Astrocyte of the cerebellum (primary cell): ENCODE measurements around the gene TRPM5.

Experiments
- DNase-seq: peaks from one replicate; pipeline ENCODE4 v3.0.0-alpha.2; 2011; ENCODE audit warnings: low read depth
- H3K4me3 ChIP-seq: 2 replicates; pipeline ENCODE4 v1.5.1; 2011; ENCODE audit warnings: mild to moderate bottlenecking, low read depth, low read length, moderate library complexity
- in situ Hi-C: cut with HindIII; loops from 2 replicates; pipeline ENCODE4 v1.10.0; 2017; ENCODE audit warnings: low sequenced_read_pairs
- TF ChIP-seq, protein P1 (sequence below): IDR thresholded peaks from 2 replicates; pipeline ENCODE4 v1.5.1; 2012; ENCODE audit warnings: low read length, low read depth, moderate library complexity, mild to moderate bottlenecking; ENCODE audit errors: missing control alignments

Gene TRPM5

DNA sequence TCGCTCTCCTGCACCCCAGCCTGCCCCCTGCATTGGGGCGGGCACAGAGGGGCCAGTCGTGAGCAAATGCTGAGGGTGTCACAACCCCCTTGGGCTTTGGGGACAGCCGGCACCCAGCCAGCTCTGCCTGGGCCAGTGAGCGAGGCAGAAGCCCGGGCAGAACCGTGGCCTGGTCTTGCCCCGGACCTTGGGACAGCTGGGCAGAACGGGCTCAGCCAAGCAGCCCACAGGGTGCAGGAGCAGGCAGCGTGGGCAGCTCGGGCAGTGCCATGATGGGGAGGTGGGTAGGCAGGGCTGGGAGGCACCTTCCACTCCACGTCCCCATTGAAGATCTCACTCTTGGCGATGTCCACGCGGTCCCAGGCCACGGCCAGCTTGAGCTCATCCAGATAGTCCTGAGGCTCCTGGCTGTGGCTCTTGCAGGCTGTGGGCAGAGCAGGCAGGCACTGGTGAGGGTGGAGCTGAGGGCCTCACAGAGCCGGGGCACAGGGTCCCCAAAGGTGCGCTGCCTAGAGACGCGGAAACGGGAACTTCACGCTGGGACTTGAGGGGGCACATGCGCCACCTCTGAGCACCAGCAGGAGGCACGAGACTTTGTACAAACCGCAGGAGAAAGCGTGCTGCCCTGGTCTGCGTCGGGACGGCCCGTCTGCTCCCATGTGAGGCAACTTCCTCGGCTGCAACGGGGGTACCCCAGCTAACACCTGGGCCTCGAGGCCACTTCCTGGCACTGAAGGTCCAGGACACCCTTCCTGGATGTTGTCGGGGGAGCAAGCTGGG lies 28.5 kb downstream of the TRPM5 start:
- in situ Hi-C loops: no loop called here
- TF ChIP-seq, protein P1, sequence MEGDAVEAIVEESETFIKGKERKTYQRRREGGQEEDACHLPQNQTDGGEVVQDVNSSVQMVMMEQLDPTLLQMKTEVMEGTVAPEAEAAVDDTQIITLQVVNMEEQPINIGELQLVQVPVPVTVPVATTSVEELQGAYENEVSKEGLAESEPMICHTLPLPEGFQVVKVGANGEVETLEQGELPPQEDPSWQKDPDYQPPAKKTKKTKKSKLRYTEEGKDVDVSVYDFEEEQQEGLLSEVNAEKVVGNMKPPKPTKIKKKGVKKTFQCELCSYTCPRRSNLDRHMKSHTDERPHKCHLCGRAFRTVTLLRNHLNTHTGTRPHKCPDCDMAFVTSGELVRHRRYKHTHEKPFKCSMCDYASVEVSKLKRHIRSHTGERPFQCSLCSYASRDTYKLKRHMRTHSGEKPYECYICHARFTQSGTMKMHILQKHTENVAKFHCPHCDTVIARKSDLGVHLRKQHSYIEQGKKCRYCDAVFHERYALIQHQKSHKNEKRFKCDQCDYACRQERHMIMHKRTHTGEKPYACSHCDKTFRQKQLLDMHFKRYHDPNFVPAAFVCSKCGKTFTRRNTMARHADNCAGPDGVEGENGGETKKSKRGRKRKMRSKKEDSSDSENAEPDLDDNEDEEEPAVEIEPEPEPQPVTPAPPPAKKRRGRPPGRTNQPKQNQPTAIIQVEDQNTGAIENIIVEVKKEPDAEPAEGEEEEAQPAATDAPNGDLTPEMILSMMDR: no peak
- H3K4me3 ChIP-seq: no peak overlapping the region
- DNase-seq: no peak

DNA sequence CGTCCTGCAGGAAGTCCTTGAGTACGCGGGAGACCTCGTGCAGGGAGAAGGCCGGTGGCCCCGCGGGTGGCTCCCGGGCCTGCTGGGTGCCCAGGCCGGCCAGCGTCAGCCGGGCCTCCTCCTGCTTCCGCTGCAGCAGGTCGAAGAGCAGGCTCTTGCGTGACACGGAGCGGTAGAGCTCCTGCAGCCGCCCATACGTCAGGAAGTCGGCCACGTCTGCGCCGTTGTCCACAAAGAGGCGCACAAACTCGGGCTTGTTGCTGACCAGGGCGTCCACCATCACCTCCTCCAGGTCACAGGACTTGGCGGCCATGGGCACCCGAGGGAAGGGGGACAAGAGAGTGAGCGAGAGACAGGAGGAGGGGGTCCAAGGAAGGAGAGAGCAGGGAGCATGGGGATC lies 29.1 kb downstream of the TRPM5 start:
- no peak overlapping the region for H3K4me3 ChIP-seq
- no peak for DNase-seq
- in situ Hi-C loops: no loop called here
- TF ChIP-seq, protein P1: no peak

DNA sequence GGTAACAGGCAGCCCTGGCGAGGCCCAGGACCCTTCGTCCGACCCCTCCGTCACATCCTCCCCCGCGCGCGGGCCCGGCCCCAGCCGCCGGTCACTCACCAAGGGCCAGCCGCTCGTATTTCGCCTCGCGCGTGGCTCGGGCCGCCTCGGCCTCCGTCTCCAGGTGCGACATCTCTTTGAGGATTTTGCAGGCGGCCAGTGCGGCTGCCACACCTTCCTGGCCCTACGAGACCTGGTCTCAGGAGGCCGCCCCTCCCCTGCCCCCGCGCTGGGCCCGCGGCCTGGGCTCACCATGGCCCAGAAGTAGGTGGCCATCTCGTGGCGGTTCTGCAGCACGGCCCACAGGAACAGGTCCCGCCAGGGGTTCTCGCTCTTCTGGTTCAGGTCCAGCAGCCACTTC lies 29.7 kb downstream of the TRPM5 start:
- in situ Hi-C loops: loop anchor here (5.0 kb wide), 1 partner anchor 232 kb away; no protein-coding TSS in a partner anchor
- H3K4me3 ChIP-seq: no peak overlapping the region
- no peak for DNase-seq
- TF ChIP-seq, protein P1: no peak

DNA sequence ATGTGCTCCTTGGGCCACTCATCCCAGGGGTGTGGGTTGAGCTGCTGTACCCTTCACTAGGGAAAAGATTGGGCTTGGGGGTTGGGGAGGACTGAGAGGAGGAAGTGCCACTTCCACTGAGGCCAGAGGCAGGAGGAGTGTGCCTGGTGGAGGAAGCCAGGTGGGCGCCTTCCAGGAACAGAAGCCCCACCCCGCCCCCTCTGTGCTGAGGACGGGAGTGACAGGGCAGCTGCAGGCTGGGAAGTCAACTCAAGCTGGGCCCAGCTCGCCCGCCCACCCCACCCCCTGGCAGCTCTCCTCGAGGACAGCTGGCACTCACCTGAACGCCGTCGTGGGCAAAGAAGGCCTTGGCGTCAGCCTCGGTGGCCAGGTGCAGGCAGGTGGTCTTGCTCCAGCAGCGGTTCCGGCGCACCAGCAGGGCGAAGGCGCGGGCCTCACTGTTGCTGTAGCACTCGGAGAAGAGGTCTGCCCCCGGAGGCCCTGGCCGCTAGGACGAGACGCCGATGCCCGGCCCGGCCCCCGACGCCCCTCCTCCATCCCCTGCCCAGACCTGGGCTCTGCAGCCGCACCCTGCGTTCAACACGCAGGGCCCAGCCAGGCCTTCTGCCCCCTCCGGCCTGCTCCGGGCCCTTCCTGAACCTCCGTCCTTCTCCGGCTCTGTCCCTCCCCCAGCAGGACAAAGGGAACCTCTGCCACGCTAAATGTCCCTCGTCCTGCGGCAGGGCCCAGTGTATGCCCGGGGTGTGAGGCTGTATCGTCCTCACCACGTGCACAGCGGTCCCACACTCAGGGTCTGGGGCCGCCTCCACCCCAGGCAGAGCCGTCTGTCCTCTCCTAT lies 30.4 kb downstream of the TRPM5 start:
- TF ChIP-seq, protein P1: no peak
- DNase-seq: no peak
- no peak overlapping the region for H3K4me3 ChIP-seq
- in situ Hi-C loops: loop anchor here (5.0 kb wide), 1 partner anchor 232 kb away; no protein-coding TSS in a partner anchor

DNA sequence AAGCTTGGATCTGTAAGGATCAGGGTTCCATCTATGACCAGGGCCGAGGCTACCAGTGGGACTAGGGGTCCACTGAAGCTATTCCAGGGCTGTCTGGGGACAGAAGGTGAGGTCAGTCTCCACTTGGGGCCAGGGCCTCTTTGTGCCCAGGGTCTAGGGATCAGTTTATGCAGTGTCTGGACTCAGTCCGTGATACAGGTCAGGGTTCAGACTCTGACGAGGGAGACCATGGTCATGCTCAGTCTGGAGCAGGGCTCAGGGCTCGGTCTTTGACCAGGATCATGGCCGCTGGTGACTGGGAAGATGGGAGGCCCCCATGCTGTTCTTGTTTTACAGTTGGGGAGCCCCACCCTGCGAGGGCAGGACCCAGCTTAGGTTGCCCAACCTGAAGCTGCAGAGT lies 32.0 kb downstream of the TRPM5 start:
- TF ChIP-seq, protein P1: no peak
- in situ Hi-C loops: loop anchor here (5.0 kb wide), 1 partner anchor 230 kb away; no protein-coding TSS in a partner anchor
- no peak for DNase-seq
- H3K4me3 ChIP-seq: no peak overlapping the region

DNA sequence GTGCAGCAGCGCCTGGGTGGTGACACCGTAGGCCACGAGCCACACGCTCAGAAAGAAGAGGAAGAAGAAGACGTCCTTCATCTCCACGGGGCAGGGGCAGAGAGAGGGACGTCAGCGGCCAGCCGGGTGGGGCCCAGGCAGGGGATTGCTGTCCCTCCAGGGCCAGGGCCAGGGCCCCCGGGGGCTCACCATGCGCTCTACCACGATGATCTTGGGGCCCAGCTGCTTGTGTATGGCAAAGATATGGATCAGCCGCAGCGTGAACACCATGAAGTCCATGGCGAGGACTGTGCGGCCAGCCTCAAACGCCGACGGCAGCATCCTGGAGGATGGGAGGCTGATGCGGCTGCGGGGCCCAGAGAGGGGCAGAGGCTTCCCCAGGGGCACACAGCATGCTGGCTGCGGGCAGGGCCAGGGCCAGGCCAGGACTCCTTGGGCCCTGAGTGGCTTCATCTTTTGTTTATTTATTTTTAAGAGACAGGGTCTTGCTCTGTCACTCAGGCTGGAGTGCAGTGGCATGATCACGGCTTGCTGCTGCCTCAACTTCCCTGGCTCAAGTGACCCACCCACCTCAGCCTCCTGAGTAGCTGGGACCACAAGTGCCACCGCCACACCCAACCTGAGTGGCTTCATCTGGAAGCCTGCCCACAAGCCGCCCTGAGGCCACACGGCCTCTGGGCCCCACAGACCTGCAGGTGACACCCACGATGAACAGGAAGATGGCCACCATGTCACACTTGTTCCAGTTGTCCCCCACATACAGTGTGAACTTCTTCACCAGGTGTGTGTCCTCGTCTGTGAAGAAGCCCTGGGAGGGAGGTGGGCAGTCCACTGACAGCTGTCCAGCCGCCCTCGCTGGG lies 32.6 kb downstream of the TRPM5 start:
- H3K4me3 ChIP-seq: no peak overlapping the region
- in situ Hi-C loops: loop anchor here (5.0 kb wide), 1 partner anchor 229 kb away; no protein-coding TSS in a partner anchor
- no peak for DNase-seq
- TF ChIP-seq, protein P1: no peak
